K562 (cell line): ENCODE results near the gene RCOR1. TPM values are rescaled to one million over a fixed set of nuclear protein-coding genes. Genes with fewer than 3 reads are reported as not detected.

Experiments used
- CBX2 ChIP-seq: fragments of 200-600 bp; sonication (generic); IDR thresholded peaks from one replicate; pipeline ENCODE4 v1.6.1; 2012; ENCODE audit warnings: mild to moderate bottlenecking, low read length, inconsistent platforms; ENCODE audit not compliant: insufficient read depth, poor library complexity, severe bottlenecking
- CC2D1A ChIP-seq: fragments of 450-650 bp; IDR thresholded peaks from 2 replicates; pipeline ENCODE4 v1.6.1; 2017; ENCODE audit warnings: mild to moderate bottlenecking
- GABPA ChIP-seq: fragments of 200-800 bp; sonication (Bioruptor generic); conservative IDR thresholded peaks from 2 replicates; pipeline ENCODE4 v1.6.1; 2016; ENCODE audit warnings: low read depth, missing genetic modification characterization, missing compliant biosample characterization
- HDAC6 ChIP-seq: IDR thresholded peaks from 2 replicates; pipeline ENCODE4 v1.6.1; 2012; ENCODE audit warnings: low read depth, mild to moderate bottlenecking, control low read depth, inconsistent platforms, low read length, moderate library complexity
- IFI16 ChIP-seq: fragments of 250-450 bp; sonication (Bioruptor Pico); IDR thresholded peaks from 2 replicates; pipeline ENCODE4 v2.1.2; 2022; ENCODE audit warnings: mild to moderate bottlenecking, inconsistent platforms
- MAZ ChIP-seq, 2 experiments: fragments of 450-650 bp in 1 of 2; sonication (generic) in 1 of 2; formaldehyde crosslinking; IDR thresholded peaks in 1 of 2; conservative IDR thresholded peaks in 1 of 2; 2 replicates each; pipeline versions ENCODE4 v1.4.0 to v1.5.0; 2020; ENCODE audit warnings: mild to moderate bottlenecking in 1 of 2, missing genetic modification reagents in 1 of 2
- MEF2D ChIP-seq: conservative IDR thresholded peaks from 2 replicates; pipeline ENCODE4 v1.6.1; 2016; ENCODE audit warnings: low read depth, missing genetic modification characterization, missing compliant biosample characterization
- NCOA1 ChIP-seq: fragments of 450-650 bp; IDR thresholded peaks from 2 replicates; pipeline ENCODE4 v1.6.1; 2016; ENCODE audit warnings: low read depth
- NFATC3 ChIP-seq: fragments of 450-650 bp; IDR thresholded peaks from 2 replicates; pipeline ENCODE4 v1.6.1; 2017; ENCODE audit warnings: mild to moderate bottlenecking
- NFE2L1 ChIP-seq: fragments of 450-650 bp; IDR thresholded peaks from 2 replicates; pipeline ENCODE4 v1.6.1; 2016; ENCODE audit warnings: missing genetic modification characterization, low read depth, mild to moderate bottlenecking, missing compliant biosample characterization, moderate library complexity, borderline replicate concordance
- NRF1 ChIP-seq, 2 experiments: fragments of 450-650 bp; IDR thresholded peaks in 1 of 2; conservative IDR thresholded peaks in 1 of 2; 2 replicates each; pipeline ENCODE4 v1.6.1; 2014; ENCODE audit warnings: mild to moderate bottlenecking in 2 of 2
- RAD51 ChIP-seq: fragments of 450-650 bp; IDR thresholded peaks from 2 replicates; pipeline ENCODE4 v1.7.1; 2016; ENCODE audit warnings: low read depth, mild to moderate bottlenecking, borderline replicate concordance
- TCFL5 ChIP-seq: fragments of 250-450 bp; sonication (Bioruptor Pico); conservative IDR thresholded peaks from 2 replicates; pipeline ENCODE4 v1.6.1; 2021; ENCODE audit warnings: mild to moderate bottlenecking, moderate library complexity, matching md5 sums
- polyA plus RNA-seq, 8 experiments: library from polyadenylated mRNA; depleted of rRNA in 4 of 8; stranded (reverse) in 5 of 8; unstranded in 3 of 8; fragments of >200 nt; fragmentation: Nextera tagmentation in 2 of 8; fragmentation: Illumina TruSeq in 1 of 8; extraction: Ambion mirVana in 2 of 8; extraction: Trizol in 1 of 8; gene quantifications; 2 replicates each; pipeline versions ENCODE4 v1.2.1 to v1.2.3, GENCODE V29; 2011 to 2014; ENCODE audit warnings: inconsistent platforms in 1 of 8, missing spikeins in 1 of 8
- total RNA-seq, 7 experiments: library from RNA; depleted of rRNA in 6 of 7; stranded (reverse); fragments of >200 nt in 6 of 7; fragmentation: Illumina TruSeq in 2 of 7; extraction: Trizol in 2 of 7; gene quantifications; 2 replicates each; pipeline versions ENCODE4 v1.2.1 to v1.2.3, GENCODE V29; 2011 to 2021; ENCODE audit warnings: low replicate concordance in 1 of 7
- TF ChIP-seq, protein P1 (sequence below): fragments of 450-650 bp; IDR thresholded peaks from 2 replicates; pipeline ENCODE4 v1.6.1; 2018; ENCODE audit not compliant: partially characterized antibody
- TF ChIP-seq, protein P2 (sequence below): fragments of 150-350 bp; IDR thresholded peaks from 2 replicates; pipeline ENCODE4 v1.6.1; 2014; ENCODE audit warnings: low read depth, mild to moderate bottlenecking, low read length, borderline replicate concordance
- TF ChIP-seq, protein P3 (sequence below): fragments of 450-650 bp; IDR thresholded peaks from 2 replicates; pipeline ENCODE4 v1.6.1; 2016; ENCODE audit warnings: antibody characterized with exemption

The RCOR1 gene
- total and polyA plus RNA-seq, 9 of the 15 experiments (the other 6 are each of a cell fraction or from before 2014, with no cell fraction given), result 8.5 to 47.9 (median 20.9) TPM

DNA sequence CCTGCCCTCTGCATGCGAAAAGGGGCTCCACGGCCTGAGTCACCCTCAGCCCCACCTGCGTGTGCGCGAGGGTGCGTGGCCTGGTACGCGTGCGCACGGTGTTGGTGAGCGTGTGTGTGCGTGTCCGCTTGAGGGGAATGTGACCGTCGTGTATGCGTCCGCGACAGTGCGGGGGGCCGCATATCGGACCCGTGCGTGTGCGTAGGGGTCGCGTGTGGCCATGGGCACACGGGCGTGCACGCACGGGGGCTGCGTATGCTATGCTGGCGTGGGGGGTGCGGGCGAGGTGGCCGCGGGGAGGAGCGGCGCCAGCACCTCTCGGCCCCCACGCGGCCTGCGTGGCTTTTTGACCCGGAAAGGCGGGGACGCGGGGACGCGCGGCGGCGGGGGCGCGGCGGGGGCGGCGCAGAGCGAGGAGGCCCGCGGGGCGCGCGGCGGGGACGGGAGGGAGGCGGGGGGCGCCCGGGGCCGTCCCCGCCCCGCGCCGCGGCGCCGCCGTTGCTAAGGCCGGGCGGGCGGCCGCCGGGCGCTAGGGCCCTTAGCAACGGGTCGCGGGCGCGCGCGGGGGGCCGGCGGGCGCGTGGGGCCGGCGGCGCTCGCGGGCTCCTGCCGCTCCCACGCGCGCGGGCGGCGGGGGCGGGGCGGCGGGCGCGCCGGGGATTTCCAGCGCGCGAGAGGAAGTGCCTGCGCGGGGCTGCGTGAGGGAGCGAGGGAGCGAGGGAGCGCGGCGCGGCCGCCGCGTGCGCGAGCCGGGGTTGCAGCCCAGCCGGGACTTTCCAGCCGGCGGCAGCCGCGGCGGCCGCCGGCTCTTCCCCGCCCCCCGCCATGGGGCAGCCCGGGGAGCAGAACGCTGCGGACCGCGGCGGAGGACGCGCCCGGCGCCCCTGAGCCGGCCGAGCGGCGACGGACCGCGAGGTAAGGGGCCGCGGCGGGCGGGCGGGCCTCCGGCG lies 184.6 kb downstream of the RCOR1 start, which contains the start of gene TRAF3 (continued):
- TF ChIP-seq, protein P1, sequence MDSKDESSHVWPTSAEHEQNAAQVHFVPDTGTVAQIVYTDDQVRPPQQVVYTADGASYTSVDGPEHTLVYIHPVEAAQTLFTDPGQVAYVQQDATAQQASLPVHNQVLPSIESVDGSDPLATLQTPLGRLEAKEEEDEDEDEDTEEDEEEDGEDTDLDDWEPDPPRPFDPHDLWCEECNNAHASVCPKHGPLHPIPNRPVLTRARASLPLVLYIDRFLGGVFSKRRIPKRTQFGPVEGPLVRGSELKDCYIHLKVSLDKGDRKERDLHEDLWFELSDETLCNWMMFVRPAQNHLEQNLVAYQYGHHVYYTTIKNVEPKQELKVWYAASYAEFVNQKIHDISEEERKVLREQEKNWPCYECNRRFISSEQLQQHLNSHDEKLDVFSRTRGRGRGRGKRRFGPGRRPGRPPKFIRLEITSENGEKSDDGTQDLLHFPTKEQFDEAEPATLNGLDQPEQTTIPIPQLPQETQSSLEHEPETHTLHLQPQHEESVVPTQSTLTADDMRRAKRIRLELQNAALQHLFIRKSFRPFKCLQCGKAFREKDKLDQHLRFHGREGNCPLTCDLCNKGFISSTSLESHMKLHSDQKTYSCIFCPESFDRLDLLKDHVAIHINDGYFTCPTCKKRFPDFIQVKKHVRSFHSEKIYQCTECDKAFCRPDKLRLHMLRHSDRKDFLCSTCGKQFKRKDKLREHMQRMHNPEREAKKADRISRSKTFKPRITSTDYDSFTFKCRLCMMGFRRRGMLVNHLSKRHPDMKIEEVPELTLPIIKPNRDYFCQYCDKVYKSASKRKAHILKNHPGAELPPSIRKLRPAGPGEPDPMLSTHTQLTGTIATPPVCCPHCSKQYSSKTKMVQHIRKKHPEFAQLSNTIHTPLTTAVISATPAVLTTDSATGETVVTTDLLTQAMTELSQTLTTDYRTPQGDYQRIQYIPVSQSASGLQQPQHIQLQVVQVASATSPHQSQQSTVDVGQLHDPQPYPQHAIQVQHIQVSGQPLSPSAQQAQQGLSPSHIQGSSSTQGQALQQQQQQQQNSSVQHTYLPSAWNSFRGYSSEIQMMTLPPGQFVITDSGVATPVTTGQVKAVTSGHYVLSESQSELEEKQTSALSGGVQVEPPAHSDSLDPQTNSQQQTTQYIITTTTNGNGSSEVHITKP, result no peak
- TF ChIP-seq, protein P2, sequence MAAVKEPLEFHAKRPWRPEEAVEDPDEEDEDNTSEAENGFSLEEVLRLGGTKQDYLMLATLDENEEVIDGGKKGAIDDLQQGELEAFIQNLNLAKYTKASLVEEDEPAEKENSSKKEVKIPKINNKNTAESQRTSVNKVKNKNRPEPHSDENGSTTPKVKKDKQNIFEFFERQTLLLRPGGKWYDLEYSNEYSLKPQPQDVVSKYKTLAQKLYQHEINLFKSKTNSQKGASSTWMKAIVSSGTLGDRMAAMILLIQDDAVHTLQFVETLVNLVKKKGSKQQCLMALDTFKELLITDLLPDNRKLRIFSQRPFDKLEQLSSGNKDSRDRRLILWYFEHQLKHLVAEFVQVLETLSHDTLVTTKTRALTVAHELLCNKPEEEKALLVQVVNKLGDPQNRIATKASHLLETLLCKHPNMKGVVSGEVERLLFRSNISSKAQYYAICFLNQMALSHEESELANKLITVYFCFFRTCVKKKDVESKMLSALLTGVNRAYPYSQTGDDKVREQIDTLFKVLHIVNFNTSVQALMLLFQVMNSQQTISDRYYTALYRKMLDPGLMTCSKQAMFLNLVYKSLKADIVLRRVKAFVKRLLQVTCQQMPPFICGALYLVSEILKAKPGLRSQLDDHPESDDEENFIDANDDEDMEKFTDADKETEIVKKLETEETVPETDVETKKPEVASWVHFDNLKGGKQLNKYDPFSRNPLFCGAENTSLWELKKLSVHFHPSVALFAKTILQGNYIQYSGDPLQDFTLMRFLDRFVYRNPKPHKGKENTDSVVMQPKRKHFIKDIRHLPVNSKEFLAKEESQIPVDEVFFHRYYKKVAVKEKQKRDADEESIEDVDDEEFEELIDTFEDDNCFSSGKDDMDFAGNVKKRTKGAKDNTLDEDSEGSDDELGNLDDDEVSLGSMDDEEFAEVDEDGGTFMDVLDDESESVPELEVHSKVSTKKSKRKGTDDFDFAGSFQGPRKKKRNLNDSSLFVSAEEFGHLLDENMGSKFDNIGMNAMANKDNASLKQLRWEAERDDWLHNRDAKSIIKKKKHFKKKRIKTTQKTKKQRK, result no peak
- no peak for TF ChIP-seq NFATC3
- TF ChIP-seq MAZ (CRISPR knock-in tag; conservative IDR thresholded peaks at IDR 0.05 in 1 of 2, IDR thresholded peaks at IDR 0.05 in 1 of 2), result peak in 1 of 2 experiments; percentile 25; a peak in 1 of 4 replicates
- TF ChIP-seq GABPA (tag), result peak; percentile 27
- no peak for TF ChIP-seq HDAC6
- TF ChIP-seq RAD51, result no peak
- no peak; a peak in 1 of 4 replicates for TF ChIP-seq NRF1 (conservative IDR thresholded peaks at IDR 0.05 in 1 of 2, IDR thresholded peaks at IDR 0.05 in 1 of 2)
- TF ChIP-seq MEF2D, result no peak
- TF ChIP-seq TCFL5 (CRISPR knock-in tag), result no peak
- TF ChIP-seq IFI16 (CRISPR knock-in tag), result no peak
- TF ChIP-seq NFE2L1 (tag), result no peak
- TF ChIP-seq, protein P3, sequence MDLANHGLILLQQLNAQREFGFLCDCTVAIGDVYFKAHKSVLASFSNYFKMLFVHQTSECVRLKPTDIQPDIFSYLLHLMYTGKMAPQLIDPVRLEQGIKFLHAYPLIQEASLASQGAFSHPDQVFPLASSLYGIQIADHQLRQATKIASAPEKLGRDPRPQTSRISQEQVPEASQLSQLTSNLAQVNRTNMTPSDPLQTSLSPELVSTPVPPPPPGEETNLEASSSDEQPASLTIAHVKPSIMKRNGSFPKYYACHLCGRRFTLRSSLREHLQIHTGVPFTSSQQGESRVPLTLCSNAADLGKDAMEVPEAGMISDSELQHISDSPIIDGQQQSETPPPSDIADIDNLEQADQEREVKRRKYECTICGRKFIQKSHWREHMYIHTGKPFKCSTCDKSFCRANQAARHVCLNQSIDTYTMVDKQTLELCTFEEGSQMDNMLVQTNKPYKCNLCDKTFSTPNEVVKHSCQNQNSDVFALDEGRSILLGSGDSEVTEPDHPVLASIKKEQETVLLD, result peak; percentile 59; the same call in 1 of the 2 replicates
- TF ChIP-seq NCOA1, result no peak
- no peak for TF ChIP-seq CC2D1A
- TF ChIP-seq CBX2, result no peak
